COLO829 (cell line): Measurements from ENCODE around the gene TPCN2.
A peak's percentile ranks its signal among the peaks of the same experiment; 100 is the strongest.

Experiments used
- DNase-seq: peaks from one replicate; pipeline ENCODE4 v3.0.0; 2012; ENCODE audit warnings: low spot score

The TPCN2 gene

GRCh38 chr11:69113226-69113625 lies 64.5 kb downstream of the TPCN2 start:
- no peak for DNase-seq

GRCh38 chr11:69113646-69114340 lies 65.1 kb downstream of the TPCN2 start:
- no peak for DNase-seq

- DNase-seq = no peak
These were observed 65.6 kb downstream of the TPCN2 start for GRCh38 chr11:69114362-69114761.

GRCh38 chr11:69114811-69115523 lies 66.2 kb downstream of the TPCN2 start:
- DNase-seq = no peak

DNA sequence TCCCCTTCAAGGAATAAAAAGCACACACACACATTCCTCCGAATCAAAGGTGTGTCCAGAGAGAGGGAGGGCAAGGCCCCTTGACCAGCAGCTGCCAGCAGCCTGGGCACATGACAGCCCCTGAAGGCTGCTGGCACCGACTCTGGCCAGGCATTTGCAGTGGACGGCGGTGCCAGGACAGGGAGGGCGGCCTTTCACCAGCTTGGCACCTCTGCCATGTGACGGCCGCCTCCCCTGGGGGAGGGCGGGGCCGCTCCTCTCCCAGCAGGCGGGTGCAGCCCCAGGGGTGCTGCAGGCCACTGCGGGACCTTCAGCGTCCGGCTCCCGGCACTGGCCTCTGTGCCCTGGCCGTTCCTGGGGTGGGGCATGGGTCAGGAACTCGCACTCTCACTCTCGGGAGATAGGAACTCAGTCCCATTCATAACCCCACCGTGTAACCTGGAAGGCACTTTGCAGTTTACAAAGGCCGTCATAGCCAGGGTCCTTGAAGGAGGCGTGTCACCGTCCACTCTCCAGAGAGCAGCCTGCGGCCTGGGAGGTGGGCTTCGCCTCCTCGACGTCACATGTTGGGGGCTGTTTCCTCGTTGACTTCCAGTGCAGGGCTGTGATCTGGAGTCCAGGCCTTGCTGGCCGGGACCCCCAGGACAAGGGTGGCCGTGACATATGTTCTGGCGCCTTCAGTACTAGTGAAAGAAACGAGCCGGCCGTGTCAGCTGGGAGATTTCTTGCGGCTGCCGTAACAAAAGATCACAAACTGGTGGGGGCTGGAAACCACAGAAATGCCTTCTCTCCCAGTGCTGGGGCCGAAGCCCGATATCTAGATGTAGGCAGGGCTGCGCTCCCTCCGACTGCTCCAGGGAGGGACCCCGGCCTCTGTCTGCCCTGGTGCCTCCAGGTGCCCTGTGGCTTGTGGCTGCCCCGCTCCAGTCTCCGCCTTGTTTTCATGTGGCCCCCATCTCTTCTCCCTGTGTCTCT lies 67.1 kb downstream of the TPCN2 start:
- no peak for DNase-seq

DNA sequence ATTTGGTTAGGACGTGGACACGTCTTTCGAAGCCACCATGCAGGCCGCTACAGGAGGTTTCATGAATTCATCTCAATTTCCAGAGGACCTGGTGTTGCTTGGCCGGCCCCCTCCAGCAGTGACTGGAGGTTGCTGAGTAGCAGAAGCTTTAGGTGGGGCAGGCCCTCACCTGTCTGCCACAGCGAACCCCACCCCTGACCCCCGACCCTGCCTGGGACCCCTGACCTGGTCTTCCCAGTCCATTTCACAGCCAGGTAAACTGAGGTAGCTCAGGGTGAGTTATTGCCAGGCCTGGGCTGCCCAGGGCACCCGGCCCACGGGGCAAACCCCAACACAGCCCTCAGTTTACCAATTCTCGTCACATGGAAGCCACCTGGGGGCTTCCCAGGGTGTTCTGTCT lies 67.9 kb downstream of the TPCN2 start:
- no peak for DNase-seq

GRCh38 chr11:69119190-69119589 lies 70.5 kb downstream of the TPCN2 start:
- DNase-seq = no peak

- no peak for DNase-seq
These were observed 71.6 kb downstream of the TPCN2 start for GRCh38 chr11:69120096-69120875.

DNA sequence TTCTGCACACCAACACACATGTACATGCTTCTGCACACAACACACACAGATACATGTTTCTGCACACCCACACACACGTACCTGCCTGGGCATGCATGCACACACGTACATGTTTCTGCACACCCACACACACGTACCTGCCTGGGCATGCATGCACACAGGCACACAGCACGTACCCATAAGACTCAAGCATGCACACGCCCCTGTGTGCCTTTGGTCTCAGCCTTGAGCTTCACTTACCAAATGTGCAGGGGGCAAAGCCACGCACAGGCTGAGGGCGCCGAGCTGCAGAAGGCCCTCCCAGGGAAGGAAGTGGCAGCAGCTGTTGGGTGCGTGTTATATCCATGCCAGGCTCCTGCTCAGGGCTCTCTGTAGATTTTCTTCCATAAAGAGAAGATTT lies 72.3 kb downstream of the TPCN2 start:
- DNase-seq = no peak

DNA sequence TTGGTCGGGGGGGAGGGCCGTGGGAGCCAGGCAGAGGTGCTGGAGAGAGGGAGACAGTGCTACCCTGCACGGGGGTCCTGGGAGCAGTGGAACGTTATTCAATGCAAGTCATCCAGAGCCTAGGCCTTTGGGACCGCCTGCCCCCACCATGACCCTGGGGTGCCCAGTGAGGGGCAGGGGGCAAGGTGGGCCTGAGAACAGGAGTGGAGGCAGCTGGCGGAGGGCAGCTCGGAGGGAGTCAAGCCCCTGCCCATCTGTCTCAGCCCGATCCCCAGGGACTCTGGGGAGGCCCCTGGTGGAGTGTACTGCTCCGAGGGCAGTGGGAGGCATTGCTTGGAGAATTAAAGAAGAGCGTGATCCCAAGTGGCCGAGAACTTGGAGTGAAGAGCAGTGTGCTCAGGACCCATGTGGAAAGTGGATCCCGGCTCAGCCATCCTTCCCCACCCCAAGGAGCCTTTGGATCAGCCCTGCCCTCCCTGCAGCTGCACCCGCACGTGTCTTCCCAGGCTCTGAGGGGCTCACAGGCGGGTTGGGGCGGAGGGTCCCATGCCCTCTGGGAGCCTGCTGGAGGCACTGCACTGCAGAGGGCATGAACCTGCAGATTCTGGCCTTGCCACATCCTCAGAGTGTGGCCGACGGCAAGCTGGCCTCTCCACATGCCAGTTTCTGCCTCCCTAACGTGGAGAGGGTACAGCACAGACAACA lies 73.0 kb downstream of the TPCN2 start:
- no peak for DNase-seq

DNA sequence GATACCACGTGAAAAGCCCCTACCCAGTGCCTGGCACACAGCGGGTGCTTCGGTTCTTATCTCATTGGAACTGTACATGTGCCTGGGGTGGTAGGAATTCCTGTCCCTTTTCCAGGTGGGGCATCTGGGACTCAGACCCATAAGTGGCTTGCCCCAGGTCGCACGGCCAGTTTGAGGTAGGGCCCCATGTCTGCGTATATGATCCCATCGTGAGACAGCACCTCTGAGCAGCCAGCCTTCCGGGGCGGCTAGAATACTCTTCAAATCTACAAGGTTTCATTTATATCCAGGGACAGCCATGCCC lies 73.5 kb downstream of the TPCN2 start:
- no peak for DNase-seq

- DNase-seq = peak; percentile 64
These were observed 74.1 kb downstream of the TPCN2 start for GRCh38 chr11:69122630-69123431.

- no peak for DNase-seq
These were observed 75.1 kb downstream of the TPCN2 start for GRCh38 chr11:69123593-69124545.

GRCh38 chr11:69125861-69126260 lies 77.1 kb downstream of the TPCN2 start:
- DNase-seq = no peak

DNA sequence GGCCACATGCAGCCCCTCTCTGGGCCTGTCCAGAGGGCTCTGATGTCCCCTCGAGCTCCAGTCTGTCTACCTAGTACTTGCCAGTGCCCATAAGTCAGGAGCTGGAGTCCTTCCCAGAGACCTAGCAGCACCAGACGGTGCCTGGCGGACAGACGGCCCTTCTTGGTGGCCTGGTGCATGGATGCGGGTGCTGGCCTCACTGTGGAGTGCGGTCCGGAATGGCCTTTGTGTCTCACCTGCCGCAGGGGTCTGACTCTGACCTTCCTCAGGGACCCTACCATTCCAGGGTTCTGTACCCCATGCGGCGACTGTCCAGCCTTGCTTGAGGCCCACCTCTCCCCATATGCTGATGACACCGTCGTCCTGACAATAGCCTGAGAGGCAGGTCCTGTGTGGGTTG lies 77.6 kb downstream of the TPCN2 start:
- no peak for DNase-seq

DNA sequence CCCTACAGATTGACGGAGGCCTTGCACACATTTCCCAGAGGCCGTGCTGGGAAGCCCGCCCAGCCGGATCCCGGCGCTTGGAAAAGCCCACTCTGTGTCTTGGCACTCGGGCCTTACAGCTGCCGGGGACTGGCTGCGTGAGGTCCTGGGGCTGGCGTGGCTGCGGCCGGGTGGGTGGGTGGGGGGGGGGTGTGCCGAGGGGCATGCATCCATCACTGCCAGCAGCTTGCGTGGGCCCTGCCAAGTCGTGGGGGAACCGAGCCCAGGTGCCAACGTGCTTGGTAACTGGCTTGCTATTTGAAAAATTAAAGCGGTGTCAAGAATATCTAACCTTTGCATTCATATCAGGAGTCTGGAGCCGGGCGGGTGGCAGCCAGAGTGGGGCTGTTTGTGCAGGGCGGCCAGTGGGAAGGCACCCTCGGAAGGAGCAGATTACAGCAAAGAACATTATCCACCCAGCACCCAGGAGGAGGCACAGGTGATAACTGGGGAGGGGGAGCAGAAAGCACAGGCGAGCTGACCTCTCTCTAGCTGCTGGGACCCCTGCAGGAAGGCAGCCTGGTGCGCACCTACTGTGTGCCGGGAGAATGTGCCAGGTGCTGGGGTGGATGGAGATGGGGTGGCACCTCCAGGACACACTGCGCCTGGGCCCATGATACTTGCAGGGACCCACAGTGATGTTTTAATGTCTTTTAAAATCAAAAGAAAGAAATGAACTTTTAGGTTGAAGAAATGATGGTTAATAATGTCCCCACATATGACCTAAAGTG lies 78.5 kb downstream of the TPCN2 start:
- no peak for DNase-seq

- DNase-seq = no peak
These were observed 79.2 kb downstream of the TPCN2 start for GRCh38 chr11:69127884-69128283.

DNA sequence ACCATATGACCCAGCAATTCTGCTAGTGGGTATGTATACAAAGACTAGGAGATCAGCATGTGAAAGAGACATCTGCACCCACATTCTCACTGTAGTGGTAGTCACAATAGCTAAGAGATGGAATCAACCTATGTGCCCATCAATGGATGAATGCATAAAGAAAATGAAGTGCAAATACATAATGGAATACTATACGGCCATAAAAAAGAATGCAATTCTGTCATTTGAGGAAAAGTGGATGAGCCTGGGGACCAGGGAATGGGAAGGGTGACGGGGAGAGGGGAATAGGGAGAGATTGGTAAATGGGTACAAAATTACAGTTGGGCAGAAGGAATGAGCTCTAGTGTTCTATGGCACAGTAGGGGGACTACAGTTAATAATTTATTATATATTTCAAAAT lies 80.3 kb downstream of the TPCN2 start:
- no peak for DNase-seq

GRCh38 chr11:69129647-69130046 lies 80.9 kb downstream of the TPCN2 start:
- no peak for DNase-seq
